ENCODE measurements around the gene TRA2A. TPM values are rescaled to one million over a fixed set of nuclear protein-coding genes. Genes with fewer than 3 reads are reported as not detected.

The TRA2A gene
- 40.8 and 51.4 TPM in 2 replicates for total RNA-seq

GRCh38 chr7:23531794-23532489, at the start of gene TRA2A:
Gene TRA2A, minus strand, starts transcription at chr7:23531981. Its CDS starts 157 bp downstream, at chr7:23531824.

GRCh38 chr7:23470330-23471105, 61.3 kb downstream of the TRA2A start, which contains the start of gene IGF2BP3:
Gene IGF2BP3, minus strand, starts transcription at chr7:23470491. Its CDS starts 381 bp downstream, at chr7:23470110.

Small RNAs within 50 kb of the gene (small RNA-seq; reads per million reads assigned to genes)
- gene AC079780.1 (not detected), gene RF00019 (not detected)

Other genes with a start within 250 kb of the TRA2A start
- gene MALSU1, start 232.6 kb downstream of the TRA2A start, total RNA-seq: 35.9 and 45.1 TPM in 2 replicates
- 111 and 128 TPM in 2 replicates for gene IGF2BP3, start 61.5 kb downstream of the TRA2A start, total RNA-seq
- 14.9 and 16.7 TPM in 2 replicates for gene CCDC126, start 65.4 kb upstream of the TRA2A start, total RNA-seq
- 2.6 and 5.6 TPM in 2 replicates for gene FAM221A, start 148.2 kb upstream of the TRA2A start, total RNA-seq
- 0.19 and 0.33 TPM in 2 replicates for gene STK31, start 178.2 kb upstream of the TRA2A start, total RNA-seq